AG09319 (cell line): ENCODE data around the gene COX6A2.

Experiments
- DNase-seq: peaks from one replicate; pipeline ENCODE4 v3.0.0-alpha.2; 2010; ENCODE audit warnings: low read depth; ENCODE audit errors: extremely low read depth
- TF ChIP-seq, protein P1 (sequence below): IDR thresholded peaks from 2 replicates; pipeline ENCODE4 v1.5.1; 2011; ENCODE audit warnings: low read depth, mild to moderate bottlenecking, inconsistent platforms, low read length, moderate library complexity

Gene COX6A2

DNA sequence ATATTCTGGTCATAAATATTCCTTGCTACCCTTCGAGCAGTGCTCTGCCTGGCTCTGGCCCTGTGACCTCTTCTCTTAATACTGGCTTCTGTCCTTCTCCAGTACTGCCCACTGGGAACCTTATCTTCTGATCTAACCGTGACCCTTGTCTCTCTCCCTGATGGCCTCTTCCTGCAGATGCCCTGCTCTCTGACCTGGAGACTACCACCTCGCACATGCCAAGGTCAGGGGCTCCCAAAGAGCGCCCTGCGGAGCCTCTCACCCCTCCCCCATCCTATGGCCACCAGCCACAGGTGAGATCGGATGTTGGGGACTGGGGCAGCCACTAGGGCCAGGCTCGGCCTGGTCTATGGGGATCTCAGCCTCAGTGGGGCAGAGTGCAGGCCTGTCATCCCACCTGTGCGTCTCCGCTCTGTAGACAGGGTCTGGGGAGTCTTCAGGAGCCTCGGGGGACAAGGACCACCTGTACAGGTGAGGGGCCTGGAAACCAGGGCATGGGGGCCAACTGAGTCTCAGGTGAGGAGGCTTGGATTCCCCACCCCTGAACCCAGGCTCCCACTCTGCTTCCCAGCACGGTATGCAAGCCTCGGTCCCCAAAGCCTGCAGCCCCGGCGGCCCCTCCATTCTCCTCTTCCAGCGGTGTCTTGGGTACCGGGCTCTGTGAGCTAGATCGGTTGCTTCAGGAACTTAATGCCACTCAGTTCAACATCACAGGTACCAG is 45.3 kb upstream of the COX6A2 start:
- no peak for DNase-seq
- TF ChIP-seq, protein P1, sequence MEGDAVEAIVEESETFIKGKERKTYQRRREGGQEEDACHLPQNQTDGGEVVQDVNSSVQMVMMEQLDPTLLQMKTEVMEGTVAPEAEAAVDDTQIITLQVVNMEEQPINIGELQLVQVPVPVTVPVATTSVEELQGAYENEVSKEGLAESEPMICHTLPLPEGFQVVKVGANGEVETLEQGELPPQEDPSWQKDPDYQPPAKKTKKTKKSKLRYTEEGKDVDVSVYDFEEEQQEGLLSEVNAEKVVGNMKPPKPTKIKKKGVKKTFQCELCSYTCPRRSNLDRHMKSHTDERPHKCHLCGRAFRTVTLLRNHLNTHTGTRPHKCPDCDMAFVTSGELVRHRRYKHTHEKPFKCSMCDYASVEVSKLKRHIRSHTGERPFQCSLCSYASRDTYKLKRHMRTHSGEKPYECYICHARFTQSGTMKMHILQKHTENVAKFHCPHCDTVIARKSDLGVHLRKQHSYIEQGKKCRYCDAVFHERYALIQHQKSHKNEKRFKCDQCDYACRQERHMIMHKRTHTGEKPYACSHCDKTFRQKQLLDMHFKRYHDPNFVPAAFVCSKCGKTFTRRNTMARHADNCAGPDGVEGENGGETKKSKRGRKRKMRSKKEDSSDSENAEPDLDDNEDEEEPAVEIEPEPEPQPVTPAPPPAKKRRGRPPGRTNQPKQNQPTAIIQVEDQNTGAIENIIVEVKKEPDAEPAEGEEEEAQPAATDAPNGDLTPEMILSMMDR, result no peak

DNA sequence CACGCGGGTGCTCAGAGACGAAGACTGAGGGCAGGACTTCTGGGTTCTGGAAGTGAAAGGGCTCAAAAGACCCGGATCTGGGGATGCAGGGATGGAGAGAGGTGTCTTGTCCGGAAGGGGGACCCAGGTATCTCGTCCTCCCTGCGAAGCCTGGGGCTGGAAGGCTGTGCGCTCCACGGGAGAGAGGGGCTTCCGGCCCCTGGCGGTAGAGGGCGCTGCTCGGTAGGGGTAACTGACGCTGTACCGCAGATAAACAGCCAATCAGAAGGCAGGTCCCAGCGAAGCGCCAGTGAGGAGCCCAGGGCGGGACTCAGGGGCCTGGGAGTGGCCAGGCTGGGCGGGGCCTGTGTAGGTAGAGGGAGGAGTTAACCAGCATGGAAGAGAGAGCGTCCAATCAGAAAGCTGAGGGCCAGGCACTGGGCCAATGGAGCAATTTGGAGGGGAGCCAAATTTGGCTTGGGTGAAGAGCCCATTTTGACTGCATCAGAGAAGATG is 44.6 kb upstream of the COX6A2 start:
- peak; percentile 83 for DNase-seq
- TF ChIP-seq, protein P1, result peak; percentile 74

DNA sequence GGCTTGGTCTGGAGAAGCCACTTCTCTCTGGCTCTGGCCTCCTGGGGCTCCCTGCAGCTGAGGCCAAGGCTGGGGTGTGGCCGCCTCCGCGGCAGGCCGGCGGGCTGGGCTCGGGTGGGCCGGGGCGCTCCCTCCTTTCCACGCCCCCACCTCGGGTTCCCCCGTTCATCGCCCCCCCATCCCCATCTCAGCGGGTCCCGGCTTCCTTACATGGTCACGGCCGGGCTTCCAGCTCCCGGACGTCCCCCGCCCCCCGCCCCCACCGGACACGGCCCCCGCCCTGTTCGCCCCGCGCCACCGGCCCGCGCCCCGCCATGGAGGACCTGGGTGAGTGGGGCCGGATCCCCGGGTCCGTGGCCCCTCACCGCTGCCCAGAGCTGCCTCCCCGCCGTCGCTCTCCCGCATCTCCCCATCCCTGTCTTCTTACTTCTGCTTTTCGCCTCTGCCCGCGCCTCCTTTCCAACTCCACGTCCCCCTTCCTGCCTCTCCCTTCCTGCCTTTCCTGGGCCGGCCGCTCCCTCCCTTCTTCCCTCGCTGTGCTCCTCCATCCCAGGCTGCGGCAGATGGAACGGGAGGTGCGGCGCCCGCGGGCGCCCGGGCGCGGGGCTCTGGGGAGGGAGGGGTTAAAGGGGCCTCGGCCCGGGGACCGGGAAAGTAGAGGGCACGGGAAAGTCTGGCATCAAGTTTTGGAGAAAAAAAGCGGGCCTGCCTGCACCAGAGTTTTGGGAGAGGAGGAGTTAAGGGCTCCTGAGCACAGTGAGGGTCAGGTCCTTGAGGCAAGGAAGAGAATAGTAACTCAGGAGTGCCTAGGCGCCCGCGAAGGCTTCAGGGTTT is 43.9 kb upstream of the COX6A2 start, which contains the start of gene TGFB1I1:
TSS of gene TGFB1I1 (plus strand) at position 278 of the 834 bp plus-strand sequence. CDS start at position 315, 37 bp downstream.
- peak; percentile 72 for DNase-seq

DNA sequence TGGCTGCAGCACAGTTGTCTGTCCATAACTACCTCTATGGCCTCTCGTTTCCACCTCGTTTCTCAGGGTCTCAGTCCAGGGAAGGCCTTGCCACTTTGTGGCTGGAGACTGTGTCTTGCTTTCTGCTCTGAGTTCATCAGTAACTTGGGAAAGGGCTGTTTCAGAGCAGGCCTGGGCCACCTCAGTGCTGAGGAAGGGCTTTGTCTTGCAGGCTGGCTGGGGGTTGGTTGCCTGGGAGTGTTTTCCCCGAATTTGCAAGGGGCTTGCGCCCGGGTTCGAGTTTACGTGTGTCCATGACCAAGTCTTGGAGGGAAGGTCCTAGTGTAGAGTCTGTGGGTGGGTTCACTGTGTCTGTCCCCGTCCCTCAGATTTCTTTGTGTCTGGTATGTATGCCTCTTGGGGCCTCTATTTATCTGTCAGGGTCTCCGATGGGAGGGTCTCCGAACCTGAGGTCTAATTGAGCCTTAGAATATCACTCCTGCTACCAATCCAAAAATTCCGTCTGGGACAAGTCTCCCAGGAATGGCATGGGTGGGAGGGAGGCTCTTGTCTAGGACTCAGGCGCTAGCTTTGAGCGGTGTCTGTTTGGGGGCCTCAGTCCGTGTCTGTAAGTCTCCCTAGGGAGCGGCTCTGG is 43.2 kb upstream of the COX6A2 start:
- no peak for DNase-seq
- TF ChIP-seq, protein P1, result no peak

More for the DNA sequence above, 43.9 kb upstream of the COX6A2 start, which contains the start of gene TGFB1I1:
- TF ChIP-seq, protein P1, result no peak

DNA sequence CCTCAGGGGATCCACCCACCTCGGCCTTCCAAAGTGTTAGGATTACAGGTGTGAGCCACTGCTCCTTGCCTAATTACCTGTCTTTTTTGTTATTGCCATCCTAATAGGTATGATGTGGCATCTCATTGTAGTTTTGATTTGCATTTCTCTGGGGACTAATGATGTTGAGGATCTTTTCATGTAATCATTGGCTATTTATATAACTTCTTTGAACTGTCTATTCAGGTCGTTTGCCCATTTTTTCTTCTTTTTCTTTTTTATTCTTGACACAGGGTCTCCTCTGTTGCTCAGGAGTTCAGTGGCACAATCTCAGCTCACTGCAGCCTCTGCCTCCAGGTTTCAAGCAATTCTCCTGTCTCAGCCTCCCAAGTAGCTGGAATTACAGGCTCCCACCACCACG is 42.5 kb upstream of the COX6A2 start:
- no peak for DNase-seq
- TF ChIP-seq, protein P1, result no peak

DNA sequence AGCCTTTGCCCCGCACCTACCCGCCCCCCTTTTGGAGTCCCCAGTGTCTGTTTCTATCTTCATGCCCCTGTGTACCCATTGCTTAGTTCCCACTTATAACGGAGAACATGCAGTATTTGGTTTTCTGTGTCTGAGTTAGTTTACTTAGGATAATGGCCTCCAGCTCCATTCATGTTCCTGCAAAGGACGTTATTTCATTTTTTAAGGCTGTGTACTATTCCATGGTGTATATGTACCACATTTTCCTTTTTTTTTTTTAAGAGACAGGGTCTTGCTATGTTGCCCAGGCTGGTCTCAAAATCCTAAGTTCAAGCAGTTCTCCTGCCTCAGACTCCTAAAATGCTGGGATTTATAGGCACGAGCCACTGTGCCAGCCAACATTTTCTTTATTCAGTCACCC is 39.7 kb upstream of the COX6A2 start:
- no peak for DNase-seq
- TF ChIP-seq, protein P1, result no peak
